GM20000 (cell line): ENCODE data around the gene GATA2.

ENCODE experiments used
- DNase-seq: peaks from one replicate; pipeline ENCODE4 v3.0.0; 2012; ENCODE audit warnings: low spot score
- TF ChIP-seq, protein P1 (sequence below): IDR thresholded peaks from 2 replicates; pipeline ENCODE4 v1.5.1; 2012; ENCODE audit warnings: mild to moderate bottlenecking, control low read depth; ENCODE audit errors: extremely low read depth, missing control alignments

The GATA2 gene

DNA sequence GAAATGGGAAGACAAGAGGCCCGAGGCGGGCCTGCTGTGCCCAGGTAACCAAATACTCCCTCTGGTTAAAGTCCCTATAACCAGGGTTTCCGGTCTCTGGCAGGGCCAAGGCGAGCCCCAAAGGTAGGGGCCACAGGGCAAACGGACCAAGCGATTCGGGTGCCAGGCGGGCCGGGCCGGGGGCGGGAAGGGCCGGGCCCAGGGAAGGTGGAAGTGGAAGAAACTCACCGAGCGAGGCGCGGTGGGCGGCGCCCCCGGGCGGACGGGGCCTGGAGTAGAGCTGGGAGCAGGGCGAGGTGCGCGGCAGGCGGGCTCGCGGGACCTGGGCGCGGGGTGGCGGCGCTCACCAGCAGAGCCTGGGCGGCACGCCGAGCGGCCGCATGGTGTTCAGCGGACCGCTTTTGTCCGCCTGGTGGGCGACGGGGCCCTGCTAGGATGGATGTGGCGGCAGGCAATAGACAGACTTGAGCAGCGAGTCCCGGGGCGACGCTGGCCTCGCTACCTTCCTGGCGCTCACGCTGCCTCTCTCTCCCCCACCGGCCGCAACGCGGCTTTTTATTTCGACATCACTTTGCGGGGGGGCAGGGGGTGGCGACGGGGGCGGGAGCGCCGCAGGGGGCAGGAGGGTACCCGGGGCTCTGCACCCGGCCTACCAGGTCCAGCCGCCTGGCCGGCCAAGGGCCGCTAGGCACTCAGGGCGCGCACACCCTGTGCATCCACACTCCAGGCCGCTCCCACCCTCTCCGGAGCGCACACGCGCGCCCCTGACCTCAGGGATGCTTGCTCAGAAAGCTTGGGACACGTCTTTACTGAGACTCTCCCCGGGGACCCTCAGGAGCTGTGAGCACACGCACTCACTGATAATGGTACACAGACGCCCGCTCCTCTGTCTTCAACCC lies at the start of gene GATA2:
Gene GATA2 (minus strand): TSS at position 531 of the 899 bp plus-strand sequence. CDS start 6,170 bp downstream, outside the sequence.
- DNase-seq, result peak; percentile 59
- TF ChIP-seq, protein P1, sequence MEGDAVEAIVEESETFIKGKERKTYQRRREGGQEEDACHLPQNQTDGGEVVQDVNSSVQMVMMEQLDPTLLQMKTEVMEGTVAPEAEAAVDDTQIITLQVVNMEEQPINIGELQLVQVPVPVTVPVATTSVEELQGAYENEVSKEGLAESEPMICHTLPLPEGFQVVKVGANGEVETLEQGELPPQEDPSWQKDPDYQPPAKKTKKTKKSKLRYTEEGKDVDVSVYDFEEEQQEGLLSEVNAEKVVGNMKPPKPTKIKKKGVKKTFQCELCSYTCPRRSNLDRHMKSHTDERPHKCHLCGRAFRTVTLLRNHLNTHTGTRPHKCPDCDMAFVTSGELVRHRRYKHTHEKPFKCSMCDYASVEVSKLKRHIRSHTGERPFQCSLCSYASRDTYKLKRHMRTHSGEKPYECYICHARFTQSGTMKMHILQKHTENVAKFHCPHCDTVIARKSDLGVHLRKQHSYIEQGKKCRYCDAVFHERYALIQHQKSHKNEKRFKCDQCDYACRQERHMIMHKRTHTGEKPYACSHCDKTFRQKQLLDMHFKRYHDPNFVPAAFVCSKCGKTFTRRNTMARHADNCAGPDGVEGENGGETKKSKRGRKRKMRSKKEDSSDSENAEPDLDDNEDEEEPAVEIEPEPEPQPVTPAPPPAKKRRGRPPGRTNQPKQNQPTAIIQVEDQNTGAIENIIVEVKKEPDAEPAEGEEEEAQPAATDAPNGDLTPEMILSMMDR, result no peak

DNA sequence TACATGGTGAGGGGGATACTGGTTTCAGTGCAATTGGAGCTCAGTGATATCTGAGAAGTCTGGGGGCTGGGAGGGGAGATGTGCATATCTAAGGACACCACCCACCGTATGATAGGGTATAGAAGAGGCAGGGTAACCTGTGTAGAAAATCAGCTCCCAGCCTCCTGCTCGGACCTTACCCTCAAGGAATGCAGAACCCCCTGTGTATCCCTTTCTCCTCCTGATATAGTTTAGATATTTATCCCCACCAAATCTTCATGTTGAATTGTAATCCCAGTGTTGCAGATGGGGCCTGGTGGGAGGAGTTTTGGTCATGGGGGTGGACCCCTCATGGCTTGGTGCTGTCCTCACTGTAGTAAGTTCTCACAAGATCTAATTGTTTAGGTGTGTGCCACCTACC lies 48.2 kb upstream of the GATA2 start:
- DNase-seq, result no peak
- TF ChIP-seq, protein P1, result no peak

DNA sequence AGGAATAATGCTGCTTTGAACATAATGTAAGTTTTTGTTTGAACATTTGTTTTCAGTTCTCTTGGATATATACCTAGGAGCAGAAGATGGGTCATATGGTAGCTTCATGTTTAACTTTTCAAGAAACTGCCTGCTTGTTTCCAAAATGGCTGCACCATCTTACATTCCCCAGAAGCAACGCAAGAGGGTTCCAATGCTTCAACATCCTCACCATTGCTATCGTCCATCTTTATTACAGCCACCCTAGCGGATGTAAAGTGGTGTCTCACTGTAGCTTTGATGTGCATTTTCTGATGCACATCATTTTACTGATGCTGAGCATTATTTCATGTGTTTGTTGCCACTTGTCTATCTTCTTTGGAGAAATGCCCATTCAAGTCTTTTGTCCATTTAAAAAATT lies 46.4 kb upstream of the GATA2 start:
- TF ChIP-seq, protein P1, result no peak
- no peak for DNase-seq

DNA sequence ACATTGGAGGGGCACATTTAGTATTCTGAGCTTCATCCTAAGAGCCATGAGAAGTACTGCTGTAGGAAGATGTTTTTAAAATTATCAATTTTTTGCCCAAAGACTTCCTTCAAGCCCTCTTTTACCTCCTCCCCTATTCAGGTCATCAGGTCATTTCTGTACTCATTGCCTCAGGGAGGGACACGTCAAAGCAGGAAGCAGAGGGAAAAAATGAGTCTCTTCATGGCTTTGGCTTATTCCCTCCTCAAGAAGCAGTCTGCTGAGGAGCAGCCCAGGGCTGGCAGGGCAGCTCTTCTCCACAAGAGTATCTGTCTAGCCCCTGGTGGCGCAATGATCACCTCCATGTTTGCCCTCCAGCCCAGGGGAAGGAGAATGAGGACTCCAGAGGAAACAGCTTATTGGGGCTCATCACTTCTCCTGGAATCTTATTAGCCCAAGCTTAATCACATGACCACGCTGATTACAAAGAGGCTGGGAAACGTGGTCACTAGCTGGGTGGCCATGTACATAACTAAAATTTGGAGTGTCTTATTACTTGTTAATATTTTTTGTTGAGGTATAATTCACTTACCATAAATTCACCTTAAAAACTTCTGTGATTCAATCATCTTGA lies 44.2 kb upstream of the GATA2 start:
- no peak for DNase-seq
- TF ChIP-seq, protein P1, result no peak

DNA sequence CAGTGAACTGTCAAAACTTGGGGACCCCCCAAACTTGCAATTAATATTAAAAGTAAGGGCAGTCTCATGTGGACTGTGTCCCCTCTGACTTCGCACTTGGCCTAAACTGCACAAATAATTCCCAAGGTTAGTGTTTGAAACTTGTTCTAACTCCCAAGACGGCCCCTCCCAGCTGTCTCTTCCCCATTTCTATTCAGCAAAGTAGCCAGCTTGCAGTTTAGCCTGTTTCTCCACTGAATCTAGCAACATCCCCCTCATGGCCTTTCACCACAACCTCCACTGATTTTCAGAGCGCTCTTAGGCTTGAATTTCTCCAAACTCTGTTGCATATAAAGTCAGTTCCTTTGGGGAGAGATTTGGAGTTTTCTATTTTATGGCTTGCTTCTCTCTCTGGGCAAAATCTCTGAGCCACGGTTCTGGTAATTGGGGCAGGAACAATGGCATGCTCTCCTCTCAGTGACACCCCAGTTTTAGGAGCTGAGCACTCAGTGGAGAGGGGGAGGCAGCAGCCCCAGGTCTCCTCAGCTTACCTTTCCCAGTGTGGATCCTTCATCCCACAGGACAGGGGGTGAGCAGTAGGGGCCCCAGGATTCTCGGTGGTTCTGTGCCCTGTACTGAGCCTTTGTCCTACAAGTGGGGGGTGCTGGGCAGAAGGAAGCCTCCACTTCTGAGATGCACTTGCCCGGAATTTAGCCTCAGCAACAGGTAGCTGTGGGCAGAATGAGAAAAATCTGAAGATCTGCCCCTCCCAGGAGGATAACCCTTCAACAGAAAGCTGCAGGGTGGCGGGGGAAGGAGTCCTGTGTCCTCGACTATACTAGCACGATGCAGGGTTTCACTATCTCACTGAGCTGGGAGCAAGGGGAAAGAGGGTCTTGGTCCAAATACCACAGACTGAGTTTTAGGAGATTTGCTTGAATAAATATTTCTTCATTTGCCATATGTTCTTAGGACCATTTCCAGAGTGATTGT lies 39.3 kb upstream of the GATA2 start:
- DNase-seq, result no peak
- TF ChIP-seq, protein P1, result no peak

DNA sequence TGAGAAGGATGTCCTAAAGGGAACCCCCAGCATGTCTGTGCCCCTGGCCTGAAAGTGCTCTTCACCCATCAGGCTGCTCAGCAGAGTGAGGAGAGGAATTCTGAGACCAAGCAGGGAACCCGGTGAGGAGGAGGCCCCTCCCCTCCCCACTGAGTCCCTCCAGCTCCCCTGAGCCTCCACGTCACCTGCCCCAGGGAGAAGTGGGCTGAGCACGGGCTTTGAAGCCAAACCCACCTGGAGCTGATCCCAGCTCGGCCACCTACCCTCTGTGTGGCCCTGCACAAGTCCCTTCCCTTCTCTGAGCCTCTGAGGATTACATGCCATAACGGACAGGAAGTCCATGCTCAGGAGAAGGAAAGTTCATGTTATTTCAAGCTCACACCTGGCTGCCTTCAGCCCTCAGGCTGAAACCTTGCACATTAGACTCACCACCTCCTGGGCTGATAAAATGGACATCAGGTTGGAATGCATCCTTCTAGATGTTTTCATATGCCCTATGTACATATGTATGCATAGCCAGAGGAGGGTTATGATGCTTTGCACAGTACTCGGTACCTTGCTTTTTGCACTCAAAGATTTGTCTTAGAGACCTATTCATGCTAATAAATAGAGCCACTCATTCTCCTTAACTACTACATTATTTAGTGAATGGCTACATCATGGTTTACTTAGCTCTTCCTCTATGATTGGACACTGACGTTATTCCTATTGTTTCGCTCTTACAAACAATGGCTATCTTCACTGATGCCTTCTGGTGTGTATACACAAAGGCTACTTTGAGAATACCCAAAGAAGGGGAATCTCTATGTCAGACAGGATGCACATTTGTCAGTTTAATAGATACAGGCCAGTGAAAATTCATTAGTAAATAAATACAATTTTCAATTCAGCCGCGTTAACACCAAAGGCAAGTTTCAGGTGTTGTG lies 31.6 kb upstream of the GATA2 start:
- no peak for DNase-seq
- TF ChIP-seq, protein P1, result no peak
